ENCODE measurements around the gene CECR2. TPM values are rescaled to one million over a fixed set of nuclear protein-coding genes. Genes with fewer than 3 reads are reported as not detected.

CECR2 gene
- total RNA-seq, 1 experiment from 2014 or later: not detected

GRCh38 chr22:17508110-17508509, 138.8 kb downstream of the CECR2 start:
- Histone ChIP-seq H3F3A (ENCODE audit: low read length, unreplicated experiment) (no peaks in the 10 kb centered on the region), H3K4me1 (ENCODE audit: insufficient read depth, low read length) (no peaks in the 10 kb centered on the region), H3K4me3 (ENCODE audit: low read length) (no peak overlapping the region), H3K9me3 (ENCODE audit: low read length) (no peaks in the 10 kb centered on the region), H2AFZ (ENCODE audit: low read length) (no peak overlapping the region), H3K36me3 (ENCODE audit: low read depth, low read length) (no peaks in the 10 kb centered on the region), H3K4me2 (ENCODE audit: low read length) (no peak overlapping the region), H4K20me1 (ENCODE audit: low read length) (no peaks in the 10 kb centered on the region), H3K27me3 (ENCODE audit: low read length) (peaks cover 58% of the 10 kb centered on the region), H3K79me2 (ENCODE audit: low read length) (no peaks in the 10 kb centered on the region), H3K9ac (ENCODE audit: low read length) (no peak overlapping the region), H3K27ac (ENCODE audit: low read length) (no peak overlapping the region), H3K9me2 (replicated peaks; ENCODE audit: low read length) (no peaks in the 10 kb centered on the region)
- CTCF ChIA-PET: no interaction called here
- TF ChIP-seq CTCF (conservative IDR thresholded peaks at IDR 0.05; ENCODE audit: low read depth, low read length) (no peak), EZH2phosphoT487 (IDR thresholded peaks at IDR 0.05; ENCODE audit: borderline replicate concordance, low read length) (no peak), EZH2 (IDR thresholded peaks at IDR 0.05; ENCODE audit: low read length, unreplicated experiment) (no peak)
- BruUV-seq (replicated peaks): no TSS peak
- no peak for ATAC-seq
- intact Hi-C loops (cut with micrococcal nuclease): loop anchor here (10.0 kb wide), 1 partner anchor 303 kb away; no protein-coding TSS in a partner anchor
- no peak for DNase-seq
- POLR2A ChIA-PET (ENCODE audit: unreplicated experiment): no interaction called here

- intact Hi-C loops (cut with micrococcal nuclease): no loop called here
- H3F3A ChIP-seq (ENCODE audit: low read length, unreplicated experiment): no peaks in the 10 kb centered on the region
- no peaks in the 10 kb centered on the region for H3K9me3 ChIP-seq (ENCODE audit: low read length)
- no peaks in the 10 kb centered on the region for H3K4me1 ChIP-seq (ENCODE audit: insufficient read depth, low read length)
- no peak for ATAC-seq
- BruUV-seq (replicated peaks): no TSS peak
- DNase-seq: no peak
- no peaks in the 10 kb centered on the region for H3K36me3 ChIP-seq (ENCODE audit: low read depth, low read length)
- H3K4me2 ChIP-seq (ENCODE audit: low read length): no peak overlapping the region
- H3K27me3 ChIP-seq (ENCODE audit: low read length): peaks cover 71% of the 10 kb centered on the region
- TF ChIP-seq EZH2phosphoT487 (IDR thresholded peaks at IDR 0.05; ENCODE audit: borderline replicate concordance, low read length) (no peak), EZH2 (IDR thresholded peaks at IDR 0.05; ENCODE audit: low read length, unreplicated experiment) (no peak)
- no peak overlapping the region for H3K9ac ChIP-seq (ENCODE audit: low read length)
- H3K27ac ChIP-seq (ENCODE audit: low read length): no peak overlapping the region
- no peaks in the 10 kb centered on the region for H3K79me2 ChIP-seq (ENCODE audit: low read length)
- H4K20me1 ChIP-seq (ENCODE audit: low read length): no peaks in the 10 kb centered on the region
- no peak overlapping the region for H3K4me3 ChIP-seq (ENCODE audit: low read length)
- ChIA-PET POLR2A (ENCODE audit: unreplicated experiment) (no interaction called here), CTCF (no interaction called here)
- H2AFZ ChIP-seq (ENCODE audit: low read length): no peak overlapping the region
- H3K9me2 ChIP-seq (replicated peaks; ENCODE audit: low read length): no peaks in the 10 kb centered on the region
These were observed 143.7 kb downstream of the CECR2 start for GRCh38 chr22:17512960-17513359.

GRCh38 chr22:17513612-17514011, 144.4 kb downstream of the CECR2 start:
- intact Hi-C loops (cut with micrococcal nuclease): no loop called here
- peaks cover 64% of the 10 kb centered on the region for H3K27me3 ChIP-seq (ENCODE audit: low read length)
- TF ChIP-seq CTCF (conservative IDR thresholded peaks at IDR 0.05; ENCODE audit: low read depth, low read length) (no peak), EZH2 (IDR thresholded peaks at IDR 0.05; ENCODE audit: low read length, unreplicated experiment) (no peak), EZH2phosphoT487 (IDR thresholded peaks at IDR 0.05; ENCODE audit: borderline replicate concordance, low read length) (no peak)
- CTCF ChIA-PET: no interaction called here
- no peaks in the 10 kb centered on the region for H3K36me3 ChIP-seq (ENCODE audit: low read depth, low read length)
- no peak for DNase-seq
- no peak overlapping the region for H2AFZ ChIP-seq (ENCODE audit: low read length)
- no peaks in the 10 kb centered on the region for H3K9me2 ChIP-seq (replicated peaks; ENCODE audit: low read length)
- H3K27ac ChIP-seq (ENCODE audit: low read length): no peak overlapping the region
- no peaks in the 10 kb centered on the region for H3K9me3 ChIP-seq (ENCODE audit: low read length)
- BruUV-seq (replicated peaks): no TSS peak
- H3K4me3 ChIP-seq (ENCODE audit: low read length): no peak overlapping the region
- H4K20me1 ChIP-seq (ENCODE audit: low read length): no peaks in the 10 kb centered on the region
- no peaks in the 10 kb centered on the region for H3K4me1 ChIP-seq (ENCODE audit: insufficient read depth, low read length)
- no peak overlapping the region for H3K9ac ChIP-seq (ENCODE audit: low read length)
- H3F3A ChIP-seq (ENCODE audit: low read length, unreplicated experiment): no peaks in the 10 kb centered on the region
- no peak for ATAC-seq
- H3K4me2 ChIP-seq (ENCODE audit: low read length): no peak overlapping the region
- POLR2A ChIA-PET (ENCODE audit: unreplicated experiment): no interaction called here
- no peaks in the 10 kb centered on the region for H3K79me2 ChIP-seq (ENCODE audit: low read length)
